ENCODE data around the gene CCNY.

DNA sequence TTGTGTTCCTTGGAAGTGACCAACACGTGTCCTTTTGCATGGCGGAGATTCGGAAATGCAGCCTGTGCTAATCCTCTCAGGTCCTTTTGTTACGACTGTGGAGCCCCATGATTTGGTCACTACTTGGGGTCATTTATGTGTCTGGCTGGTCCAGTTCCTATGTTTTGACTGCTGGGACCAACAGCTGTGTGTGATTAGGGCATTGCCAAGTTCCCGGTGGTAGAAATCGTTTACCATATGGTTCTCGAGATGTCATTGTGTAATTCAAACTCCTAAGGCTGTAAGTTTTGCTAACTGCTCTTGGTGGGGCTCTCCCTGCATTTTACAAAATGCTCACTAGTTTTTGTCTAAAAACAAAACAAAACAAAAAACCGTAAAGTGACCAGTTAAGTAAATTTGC is 62.0 kb downstream of the CCNY start:
- TF ChIP-seq, protein P1, sequence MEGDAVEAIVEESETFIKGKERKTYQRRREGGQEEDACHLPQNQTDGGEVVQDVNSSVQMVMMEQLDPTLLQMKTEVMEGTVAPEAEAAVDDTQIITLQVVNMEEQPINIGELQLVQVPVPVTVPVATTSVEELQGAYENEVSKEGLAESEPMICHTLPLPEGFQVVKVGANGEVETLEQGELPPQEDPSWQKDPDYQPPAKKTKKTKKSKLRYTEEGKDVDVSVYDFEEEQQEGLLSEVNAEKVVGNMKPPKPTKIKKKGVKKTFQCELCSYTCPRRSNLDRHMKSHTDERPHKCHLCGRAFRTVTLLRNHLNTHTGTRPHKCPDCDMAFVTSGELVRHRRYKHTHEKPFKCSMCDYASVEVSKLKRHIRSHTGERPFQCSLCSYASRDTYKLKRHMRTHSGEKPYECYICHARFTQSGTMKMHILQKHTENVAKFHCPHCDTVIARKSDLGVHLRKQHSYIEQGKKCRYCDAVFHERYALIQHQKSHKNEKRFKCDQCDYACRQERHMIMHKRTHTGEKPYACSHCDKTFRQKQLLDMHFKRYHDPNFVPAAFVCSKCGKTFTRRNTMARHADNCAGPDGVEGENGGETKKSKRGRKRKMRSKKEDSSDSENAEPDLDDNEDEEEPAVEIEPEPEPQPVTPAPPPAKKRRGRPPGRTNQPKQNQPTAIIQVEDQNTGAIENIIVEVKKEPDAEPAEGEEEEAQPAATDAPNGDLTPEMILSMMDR (IDR thresholded peaks at IDR 0.05) = no peak
- TF ChIP-seq ZFX (IDR thresholded peaks at IDR 0.05; ENCODE audit: borderline replicate concordance) = no peak
